ENCODE measurements around the gene DISC1. TPM values are rescaled to one million over a fixed set of nuclear protein-coding genes. Genes with fewer than 3 reads are reported as not detected.

The DISC1 gene
- total RNA-seq, 4 donors from 2014 or later, result 7.1 to 33.4 (median 14.9) TPM

GRCh38 chr1:231751415-231751814 lies 124.8 kb downstream of the DISC1 start:
- Histone ChIP-seq H3K27me3 (no peaks in the 10 kb centered on the region), H3K4me3 (no peak overlapping the region), H3K27ac (no peak overlapping the region), H3K9me3 (peaks cover 0 to 15% of the 10 kb centered on the region in 2 donors), H3K36me3 (no peaks in the 10 kb centered on the region), H3K4me1 (no peaks in the 10 kb centered on the region)
- no peak for DNase-seq
- intact Hi-C loops (cut with DNase I; ENCODE audit: low total_unique reads), result no loop called here
- TF ChIP-seq POLR2A (IDR thresholded peaks at IDR 0.05) (no peak), CTCF (IDR thresholded peaks at IDR 0.05) (no peak)

GRCh38 chr1:231753313-231753712 lies 126.7 kb downstream of the DISC1 start:
- Histone ChIP-seq H3K27ac (no peak overlapping the region), H3K4me3 (no peak overlapping the region), H3K27me3 (no peaks in the 10 kb centered on the region), H3K36me3 (no peaks in the 10 kb centered on the region), H3K4me1 (no peaks in the 10 kb centered on the region), H3K9me3 (peaks cover 0 to 15% of the 10 kb centered on the region in 2 donors)
- intact Hi-C loops (cut with DNase I; ENCODE audit: low total_unique reads), result no loop called here
- DNase-seq, result no peak
- TF ChIP-seq CTCF (IDR thresholded peaks at IDR 0.05), result no peak
- no peak for TF ChIP-seq POLR2A (IDR thresholded peaks at IDR 0.05)

- no peak for TF ChIP-seq POLR2A (IDR thresholded peaks at IDR 0.05)
- peak in 1 of 4 experiments; percentile 3 for TF ChIP-seq CTCF (IDR thresholded peaks at IDR 0.05)
- intact Hi-C loops (cut with DNase I; ENCODE audit: low total_unique reads), result no loop called here
- no peaks in the 10 kb centered on the region for H3K27me3 ChIP-seq
- DNase-seq, result no peak
- H3K36me3 ChIP-seq, result no peaks in the 10 kb centered on the region
- no peak overlapping the region for H3K27ac ChIP-seq
- no peaks in the 10 kb centered on the region for H3K4me1 ChIP-seq
- H3K9me3 ChIP-seq, result peaks cover 0 to 15% of the 10 kb centered on the region in 2 donors
- H3K4me3 ChIP-seq, result no peak overlapping the region
These were observed 130.5 kb downstream of the DISC1 start for GRCh38 chr1:231757101-231757404.

GRCh38 chr1:231757759-231758158 lies 131.2 kb downstream of the DISC1 start:
- Histone ChIP-seq H3K4me3 (no peak overlapping the region), H3K9me3 (peaks cover 0 to 13% of the 10 kb centered on the region in 2 donors), H3K27ac (no peak overlapping the region), H3K36me3 (no peaks in the 10 kb centered on the region), H3K4me1 (no peaks in the 10 kb centered on the region), H3K27me3 (no peaks in the 10 kb centered on the region)
- no peak for DNase-seq
- TF ChIP-seq CTCF (IDR thresholded peaks at IDR 0.05), result no peak
- no peak for TF ChIP-seq POLR2A (IDR thresholded peaks at IDR 0.05)
- intact Hi-C loops (cut with DNase I; ENCODE audit: low total_unique reads), result no loop called here

- Histone ChIP-seq H3K36me3 (no peaks in the 10 kb centered on the region), H3K4me3 (no peak overlapping the region), H3K4me1 (no peaks in the 10 kb centered on the region), H3K27ac (no peak overlapping the region), H3K9me3 (no peaks in the 10 kb centered on the region), H3K27me3 (no peaks in the 10 kb centered on the region)
- intact Hi-C loops (cut with DNase I; ENCODE audit: low total_unique reads), result no loop called here
- DNase-seq, result no peak
- TF ChIP-seq POLR2A (IDR thresholded peaks at IDR 0.05) (no peak), CTCF (IDR thresholded peaks at IDR 0.05) (no peak)
These were observed 134.7 kb downstream of the DISC1 start for GRCh38 chr1:231761252-231761651.

All from uterus (tissue), 4 donors.